ENCODE measurements around the gene TP53TG3D.
"Not testable (repeated sequence)": the region's sequence is repeated elsewhere in the genome, so short reads cannot be mapped to it uniquely, and the experiment has no call there.

GRCh38 chr16:32302776-32303175, 49.7 kb downstream of the TP53TG3D start:
- TF ChIP-seq CTCF, EP300, POLR2AphosphoS5 (IDR thresholded peaks at IDR 0.05): not testable (repeated sequence)
